GM23338 (cell line): ENCODE data around the gene PPP2R5A. TPM values are rescaled to one million over a fixed set of nuclear protein-coding genes. Genes with fewer than 3 reads are reported as not detected.

Experiments
- ATAC-seq: fragments of 200-7000 bp; cut with Tn5 transposase; 3 replicates; pipeline ENCODE4 v1.9.1; 2020
- DNase-seq: peaks from one replicate; pipeline ENCODE4 v3.0.0-alpha.2; 2015; ENCODE audit warnings: low spot score
- H2AFZ ChIP-seq: fragments of 200-600 bp; sonication (generic); 2 replicates; pipeline ENCODE4 v1.8.0; 2016; ENCODE audit warnings: antibody characterized with exemption, mild to moderate bottlenecking, moderate library complexity
- H3F3A ChIP-seq: fragments of 200-600 bp; sonication (generic); replicated peaks from 2 replicates; pipeline ENCODE4 v1.8.0; 2017; ENCODE audit warnings: antibody characterized with exemption, mixed run types, low read depth
- H3K27ac ChIP-seq: fragments of 200-600 bp; sonication (generic); 2 replicates; pipeline ENCODE4 v1.6.1; 2016; ENCODE audit warnings: low read depth
- H3K27me3 ChIP-seq: fragments of 200-600 bp; sonication (generic); 2 replicates; pipeline ENCODE4 v1.8.0; 2016; ENCODE audit warnings: mild to moderate bottlenecking, mixed run types, moderate library complexity; ENCODE audit not compliant: insufficient read depth
- H3K36me3 ChIP-seq: fragments of 200-600 bp; sonication (generic); 2 replicates; pipeline ENCODE4 v1.8.0; 2016; ENCODE audit warnings: mild to moderate bottlenecking; ENCODE audit not compliant: insufficient read depth
- H3K4me1 ChIP-seq: fragments of 200-600 bp; sonication (generic); 2 replicates; pipeline ENCODE4 v1.8.0; 2016; ENCODE audit warnings: mild to moderate bottlenecking, moderate library complexity; ENCODE audit not compliant: insufficient read depth
- H3K4me2 ChIP-seq: fragments of 200-600 bp; sonication (generic); 2 replicates; pipeline ENCODE4 v1.7.1; 2017; ENCODE audit warnings: mixed run types
- H3K4me3 ChIP-seq: fragments of 200-600 bp; sonication (generic); 2 replicates; pipeline ENCODE4 v1.6.1; 2016; ENCODE audit warnings: mixed run types
- H3K79me2 ChIP-seq: fragments of 200-600 bp; sonication (generic); replicated peaks from 2 replicates; pipeline ENCODE4 v1.8.0; 2017; ENCODE audit warnings: mild to moderate bottlenecking; ENCODE audit not compliant: insufficient read depth
- H3K9me2 ChIP-seq: fragments of 200-600 bp; sonication (generic); 2 replicates; pipeline ENCODE4 v1.8.0; 2017; ENCODE audit not compliant: insufficient read depth
- H4K20me1 ChIP-seq: fragments of 200-600 bp; sonication (generic); replicated peaks from 2 replicates; pipeline ENCODE4 v1.8.0; 2017; ENCODE audit warnings: mild to moderate bottlenecking; ENCODE audit not compliant: insufficient read depth
- H3K27ac Mint-ChIP-seq: 2 replicates; pipeline ENCODE4 v1.8.0; 2020; ENCODE audit warnings: inconsistent platforms, mild to moderate bottlenecking, moderate library complexity, mixed read lengths
- H3K27me3 Mint-ChIP-seq: 3 replicates; pipeline ENCODE4 v1.8.0; 2022; ENCODE audit warnings: low read depth, mild to moderate bottlenecking, moderate library complexity, mixed read lengths, inconsistent platforms; ENCODE audit not compliant: insufficient read depth, poor library complexity
- H3K36me3 Mint-ChIP-seq: 3 replicates; pipeline ENCODE4 v1.8.0; 2021; ENCODE audit warnings: low read depth, mild to moderate bottlenecking, inconsistent platforms, moderate library complexity, mixed read lengths
- H3K4me1 Mint-ChIP-seq: 3 replicates; pipeline ENCODE4 v1.8.0; 2020; ENCODE audit warnings: mild to moderate bottlenecking, inconsistent platforms, mixed read lengths
- H3K4me3 Mint-ChIP-seq: 3 replicates; pipeline ENCODE4 v1.8.0; 2021; ENCODE audit warnings: moderate library complexity, mild to moderate bottlenecking, inconsistent platforms, mixed read lengths
- H3K9me3 Mint-ChIP-seq: 3 replicates; pipeline ENCODE4 v1.8.0; 2020; ENCODE audit warnings: moderate library complexity, mild to moderate bottlenecking, inconsistent platforms, mixed read lengths
- JUNB ChIP-seq: IDR thresholded peaks from one replicate; pipeline ENCODE4 v1.6.1; 2016; ENCODE audit warnings: antibody characterized with exemption; ENCODE audit not compliant: unreplicated experiment
- POLR2AphosphoS5 ChIP-seq: IDR thresholded peaks from 2 replicates; pipeline ENCODE4 v1.6.1; 2016; ENCODE audit warnings: antibody characterized with exemption, low read depth
- STAT1 ChIP-seq: IDR thresholded peaks from one replicate; pipeline ENCODE4 v1.6.1; 2016; ENCODE audit warnings: antibody characterized with exemption; ENCODE audit not compliant: unreplicated experiment
- ZNF114 ChIP-seq: fragments of 250-450 bp; sonication (Bioruptor Pico); IDR thresholded peaks from 2 replicates; pipeline ENCODE4 v1.5.0; 2020; ENCODE audit warnings: mild to moderate bottlenecking, moderate library complexity
- ZNF331 ChIP-seq: fragments of 250-450 bp; sonication (Bioruptor Pico); IDR thresholded peaks from 2 replicates; pipeline ENCODE4 v1.5.0; 2020; ENCODE audit warnings: low read depth, mild to moderate bottlenecking, moderate library complexity
- polyA plus RNA-seq: library from polyadenylated mRNA; unstranded; fragments of >200 nt; fragmentation: Nextera tagmentation; extraction: Ambion mirVana; gene quantifications from 2 replicates; pipeline ENCODE4 v1.2.1, GENCODE V29; 2016
- total RNA-seq: library from RNA; depleted of rRNA; stranded (reverse); fragments of >200 nt; shearing (Covaris generic); gene quantifications from 2 replicates; pipeline ENCODE4 v1.2.3, GENCODE V29; 2014
- TF ChIP-seq, protein P1 (sequence below): fragments of 250-450 bp; sonication (Bioruptor Pico); IDR thresholded peaks from 2 replicates; pipeline ENCODE4 v1.5.0; 2020; ENCODE audit warnings: mild to moderate bottlenecking, moderate library complexity
- TF ChIP-seq, protein P2 (sequence below): IDR thresholded peaks from one replicate; pipeline ENCODE4 v1.6.1; 2018; ENCODE audit warnings: antibody characterized with exemption; ENCODE audit not compliant: unreplicated experiment
- TF ChIP-seq, protein P3 (sequence below), 2 experiments: fragments of 200-600 bp in 1 of 2; sonication (generic) in 1 of 2; conservative IDR thresholded peaks; 2 replicates each; pipeline versions ENCODE4 v1.5.1 to v1.6.1; 2016 to 2017; ENCODE audit warnings: antibody characterized with exemption in 2 of 2, low read depth in 2 of 2, mild to moderate bottlenecking in 2 of 2, moderate library complexity in 1 of 2
- TF ChIP-seq, protein P4 (sequence below): IDR thresholded peaks from 2 replicates; pipeline ENCODE4 v1.6.1; 2016; ENCODE audit warnings: antibody characterized with exemption

The PPP2R5A gene
- total and polyA plus RNA-seq, 2 experiments from 2014 or later = 16.2 to 43.5 TPM

DNA sequence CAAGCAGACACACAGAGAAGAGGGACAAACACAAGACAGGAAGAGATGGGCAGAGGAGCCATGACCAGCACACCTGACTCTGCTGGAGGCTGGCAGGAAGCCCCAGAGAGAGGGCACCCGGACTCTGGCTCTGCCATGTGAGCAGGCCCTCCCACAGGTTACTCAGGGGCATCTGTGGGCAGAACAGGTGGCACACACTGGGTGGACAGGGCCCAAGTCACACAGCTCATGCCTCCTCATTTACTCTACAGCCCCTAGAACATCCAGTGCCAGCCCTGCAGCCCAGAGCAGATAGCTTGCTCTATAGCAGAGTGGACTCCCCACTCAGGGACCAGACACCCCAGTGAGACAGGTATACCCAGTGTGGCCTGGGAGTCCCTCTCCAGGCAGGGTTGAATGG, 100.8 kb downstream of the PPP2R5A start:
- peaks cover 28% of the 10 kb centered on the region for H3K9me3 Mint-ChIP-seq
- H3K27ac Mint-ChIP-seq = no peak overlapping the region
- Histone ChIP-seq H3K79me2 (peaks cover 24% of the 10 kb centered on the region), H3K9me2 (no peaks in the 10 kb centered on the region), H3K4me1 (no peaks in the 10 kb centered on the region), H3K4me3 (no peak overlapping the region), H3K27ac (no peak overlapping the region), H3K4me2 (no peak overlapping the region), H3K36me3 (peaks cover 34% of the 10 kb centered on the region), H3K27me3 (no peaks in the 10 kb centered on the region), H3F3A (no peaks in the 10 kb centered on the region), H4K20me1 (no peaks in the 10 kb centered on the region), H2AFZ (no peak overlapping the region)
- no peak for TF ChIP-seq STAT1
- no peak for TF ChIP-seq ZNF114 (CRISPR knock-in tag)
- no peak for TF ChIP-seq POLR2AphosphoS5
- TF ChIP-seq, protein P1, sequence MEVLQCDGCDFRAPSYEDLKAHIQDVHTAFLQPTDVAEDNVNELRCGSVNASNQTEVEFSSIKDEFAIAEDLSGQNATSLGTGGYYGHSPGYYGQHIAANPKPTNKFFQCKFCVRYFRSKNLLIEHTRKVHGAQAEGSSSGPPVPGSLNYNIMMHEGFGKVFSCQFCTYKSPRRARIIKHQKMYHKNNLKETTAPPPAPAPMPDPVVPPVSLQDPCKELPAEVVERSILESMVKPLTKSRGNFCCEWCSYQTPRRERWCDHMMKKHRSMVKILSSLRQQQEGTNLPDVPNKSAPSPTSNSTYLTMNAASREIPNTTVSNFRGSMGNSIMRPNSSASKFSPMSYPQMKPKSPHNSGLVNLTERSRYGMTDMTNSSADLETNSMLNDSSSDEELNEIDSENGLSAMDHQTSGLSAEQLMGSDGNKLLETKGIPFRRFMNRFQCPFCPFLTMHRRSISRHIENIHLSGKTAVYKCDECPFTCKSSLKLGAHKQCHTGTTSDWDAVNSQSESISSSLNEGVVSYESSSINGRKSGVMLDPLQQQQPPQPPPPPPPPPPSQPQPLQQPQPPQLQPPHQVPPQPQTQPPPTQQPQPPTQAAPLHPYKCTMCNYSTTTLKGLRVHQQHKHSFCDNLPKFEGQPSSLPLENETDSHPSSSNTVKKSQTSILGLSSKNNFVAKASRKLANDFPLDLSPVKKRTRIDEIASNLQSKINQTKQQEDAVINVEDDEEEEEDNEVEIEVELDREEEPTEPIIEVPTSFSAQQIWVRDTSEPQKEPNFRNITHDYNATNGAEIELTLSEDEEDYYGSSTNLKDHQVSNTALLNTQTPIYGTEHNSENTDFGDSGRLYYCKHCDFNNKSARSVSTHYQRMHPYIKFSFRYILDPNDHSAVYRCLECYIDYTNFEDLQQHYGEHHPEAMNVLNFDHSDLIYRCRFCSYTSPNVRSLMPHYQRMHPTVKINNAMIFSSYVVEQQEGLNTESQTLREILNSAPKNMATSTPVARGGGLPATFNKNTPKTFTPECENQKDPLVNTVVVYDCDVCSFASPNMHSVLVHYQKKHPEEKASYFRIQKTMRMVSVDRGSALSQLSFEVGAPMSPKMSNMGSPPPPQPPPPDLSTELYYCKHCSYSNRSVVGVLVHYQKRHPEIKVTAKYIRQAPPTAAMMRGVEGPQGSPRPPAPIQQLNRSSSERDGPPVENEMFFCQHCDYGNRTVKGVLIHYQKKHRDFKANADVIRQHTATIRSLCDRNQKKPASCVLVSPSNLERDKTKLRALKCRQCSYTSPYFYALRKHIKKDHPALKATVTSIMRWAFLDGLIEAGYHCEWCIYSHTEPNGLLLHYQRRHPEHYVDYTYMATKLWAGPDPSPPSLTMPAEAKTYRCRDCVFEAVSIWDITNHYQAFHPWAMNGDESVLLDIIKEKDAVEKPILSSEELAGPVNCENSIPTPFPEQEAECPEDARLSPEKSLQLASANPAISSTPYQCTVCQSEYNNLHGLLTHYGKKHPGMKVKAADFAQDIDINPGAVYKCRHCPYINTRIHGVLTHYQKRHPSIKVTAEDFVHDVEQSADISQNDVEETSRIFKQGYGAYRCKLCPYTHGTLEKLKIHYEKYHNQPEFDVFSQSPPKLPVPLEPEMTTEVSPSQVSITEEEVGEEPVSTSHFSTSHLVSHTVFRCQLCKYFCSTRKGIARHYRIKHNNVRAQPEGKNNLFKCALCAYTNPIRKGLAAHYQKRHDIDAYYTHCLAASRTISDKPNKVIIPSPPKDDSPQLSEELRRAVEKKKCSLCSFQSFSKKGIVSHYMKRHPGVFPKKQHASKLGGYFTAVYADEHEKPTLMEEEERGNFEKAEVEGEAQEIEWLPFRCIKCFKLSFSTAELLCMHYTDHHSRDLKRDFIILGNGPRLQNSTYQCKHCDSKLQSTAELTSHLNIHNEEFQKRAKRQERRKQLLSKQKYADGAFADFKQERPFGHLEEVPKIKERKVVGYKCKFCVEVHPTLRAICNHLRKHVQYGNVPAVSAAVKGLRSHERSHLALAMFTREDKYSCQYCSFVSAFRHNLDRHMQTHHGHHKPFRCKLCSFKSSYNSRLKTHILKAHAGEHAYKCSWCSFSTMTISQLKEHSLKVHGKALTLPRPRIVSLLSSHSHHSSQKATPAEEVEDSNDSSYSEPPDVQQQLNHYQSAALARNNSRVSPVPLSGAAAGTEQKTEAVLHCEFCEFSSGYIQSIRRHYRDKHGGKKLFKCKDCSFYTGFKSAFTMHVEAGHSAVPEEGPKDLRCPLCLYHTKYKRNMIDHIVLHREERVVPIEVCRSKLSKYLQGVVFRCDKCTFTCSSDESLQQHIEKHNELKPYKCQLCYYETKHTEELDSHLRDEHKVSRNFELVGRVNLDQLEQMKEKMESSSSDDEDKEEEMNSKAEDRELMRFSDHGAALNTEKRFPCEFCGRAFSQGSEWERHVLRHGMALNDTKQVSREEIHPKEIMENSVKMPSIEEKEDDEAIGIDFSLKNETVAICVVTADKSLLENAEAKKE = no peak
- no peak for TF ChIP-seq ZNF331 (CRISPR knock-in tag)
- ATAC-seq (no peak), DNase-seq (no peak)
- peaks cover 6% of the 10 kb centered on the region; the same call in 2 of the 3 replicates for H3K4me1 Mint-ChIP-seq
- no peak overlapping the region for H3K4me3 Mint-ChIP-seq
- peaks cover 80% of the 10 kb centered on the region for H3K36me3 Mint-ChIP-seq
- H3K27me3 Mint-ChIP-seq = peaks cover 12% of the 10 kb centered on the region

DNA sequence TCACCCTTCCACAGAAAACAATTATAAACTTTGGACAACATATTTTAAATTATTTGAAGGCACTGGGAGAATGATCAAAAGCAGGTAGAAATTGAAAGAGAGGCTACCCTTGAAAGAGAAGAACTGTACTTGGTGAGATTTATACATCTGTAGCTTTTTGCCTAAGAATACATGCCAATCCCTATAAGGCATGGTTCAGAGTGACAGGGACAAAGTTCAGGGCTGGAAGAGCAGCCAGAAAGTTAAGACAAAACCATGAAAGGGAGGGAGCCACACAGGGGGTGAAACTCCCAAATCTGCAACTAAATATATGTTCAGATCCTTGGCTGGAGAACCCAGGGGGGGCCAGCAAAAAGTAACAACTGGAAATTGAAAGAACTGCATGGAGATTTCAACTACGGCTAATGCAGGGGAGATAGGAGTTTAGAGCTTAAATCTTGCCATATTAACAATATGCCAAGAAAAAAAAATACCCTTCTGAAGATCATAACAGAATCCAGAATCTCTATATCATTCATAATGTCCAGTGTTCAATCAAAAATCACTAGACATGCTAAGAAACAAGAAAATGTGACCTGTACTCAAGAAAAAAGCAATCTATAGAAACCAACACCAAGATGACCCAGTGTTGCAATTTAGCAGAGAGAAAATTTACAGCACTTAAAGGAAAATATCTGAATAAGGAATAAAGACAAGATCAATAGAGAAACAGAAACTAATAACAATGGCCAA, 103.9 kb downstream of the PPP2R5A start:
- ATAC-seq = no peak
- no peak overlapping the region for H3K4me2 ChIP-seq
- H3K4me1 ChIP-seq = no peaks in the 10 kb centered on the region
- H3K9me2 ChIP-seq = no peaks in the 10 kb centered on the region
- Mint-ChIP-seq H3K27ac (no peak overlapping the region), H3K27me3 (peaks cover 9% of the 10 kb centered on the region), H3K36me3 (peaks cover 86% of the 10 kb centered on the region), H3K4me3 (no peak overlapping the region), H3K9me3 (peaks cover 48% of the 10 kb centered on the region), H3K4me1 (no peaks in the 10 kb centered on the region)
- DNase-seq = no peak
- H4K20me1 ChIP-seq = no peaks in the 10 kb centered on the region
- peaks cover 40% of the 10 kb centered on the region for H3K36me3 ChIP-seq
- H2AFZ ChIP-seq = no peak overlapping the region
- H3K27me3 ChIP-seq = no peaks in the 10 kb centered on the region
- H3F3A ChIP-seq = no peaks in the 10 kb centered on the region
- no peak overlapping the region for H3K4me3 ChIP-seq
- H3K79me2 ChIP-seq = peaks cover 51% of the 10 kb centered on the region
- H3K27ac ChIP-seq = no peak overlapping the region
- TF ChIP-seq, protein P2, sequence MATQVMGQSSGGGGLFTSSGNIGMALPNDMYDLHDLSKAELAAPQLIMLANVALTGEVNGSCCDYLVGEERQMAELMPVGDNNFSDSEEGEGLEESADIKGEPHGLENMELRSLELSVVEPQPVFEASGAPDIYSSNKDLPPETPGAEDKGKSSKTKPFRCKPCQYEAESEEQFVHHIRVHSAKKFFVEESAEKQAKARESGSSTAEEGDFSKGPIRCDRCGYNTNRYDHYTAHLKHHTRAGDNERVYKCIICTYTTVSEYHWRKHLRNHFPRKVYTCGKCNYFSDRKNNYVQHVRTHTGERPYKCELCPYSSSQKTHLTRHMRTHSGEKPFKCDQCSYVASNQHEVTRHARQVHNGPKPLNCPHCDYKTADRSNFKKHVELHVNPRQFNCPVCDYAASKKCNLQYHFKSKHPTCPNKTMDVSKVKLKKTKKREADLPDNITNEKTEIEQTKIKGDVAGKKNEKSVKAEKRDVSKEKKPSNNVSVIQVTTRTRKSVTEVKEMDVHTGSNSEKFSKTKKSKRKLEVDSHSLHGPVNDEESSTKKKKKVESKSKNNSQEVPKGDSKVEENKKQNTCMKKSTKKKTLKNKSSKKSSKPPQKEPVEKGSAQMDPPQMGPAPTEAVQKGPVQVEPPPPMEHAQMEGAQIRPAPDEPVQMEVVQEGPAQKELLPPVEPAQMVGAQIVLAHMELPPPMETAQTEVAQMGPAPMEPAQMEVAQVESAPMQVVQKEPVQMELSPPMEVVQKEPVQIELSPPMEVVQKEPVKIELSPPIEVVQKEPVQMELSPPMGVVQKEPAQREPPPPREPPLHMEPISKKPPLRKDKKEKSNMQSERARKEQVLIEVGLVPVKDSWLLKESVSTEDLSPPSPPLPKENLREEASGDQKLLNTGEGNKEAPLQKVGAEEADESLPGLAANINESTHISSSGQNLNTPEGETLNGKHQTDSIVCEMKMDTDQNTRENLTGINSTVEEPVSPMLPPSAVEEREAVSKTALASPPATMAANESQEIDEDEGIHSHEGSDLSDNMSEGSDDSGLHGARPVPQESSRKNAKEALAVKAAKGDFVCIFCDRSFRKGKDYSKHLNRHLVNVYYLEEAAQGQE = no peak
- TF ChIP-seq, protein P3, sequence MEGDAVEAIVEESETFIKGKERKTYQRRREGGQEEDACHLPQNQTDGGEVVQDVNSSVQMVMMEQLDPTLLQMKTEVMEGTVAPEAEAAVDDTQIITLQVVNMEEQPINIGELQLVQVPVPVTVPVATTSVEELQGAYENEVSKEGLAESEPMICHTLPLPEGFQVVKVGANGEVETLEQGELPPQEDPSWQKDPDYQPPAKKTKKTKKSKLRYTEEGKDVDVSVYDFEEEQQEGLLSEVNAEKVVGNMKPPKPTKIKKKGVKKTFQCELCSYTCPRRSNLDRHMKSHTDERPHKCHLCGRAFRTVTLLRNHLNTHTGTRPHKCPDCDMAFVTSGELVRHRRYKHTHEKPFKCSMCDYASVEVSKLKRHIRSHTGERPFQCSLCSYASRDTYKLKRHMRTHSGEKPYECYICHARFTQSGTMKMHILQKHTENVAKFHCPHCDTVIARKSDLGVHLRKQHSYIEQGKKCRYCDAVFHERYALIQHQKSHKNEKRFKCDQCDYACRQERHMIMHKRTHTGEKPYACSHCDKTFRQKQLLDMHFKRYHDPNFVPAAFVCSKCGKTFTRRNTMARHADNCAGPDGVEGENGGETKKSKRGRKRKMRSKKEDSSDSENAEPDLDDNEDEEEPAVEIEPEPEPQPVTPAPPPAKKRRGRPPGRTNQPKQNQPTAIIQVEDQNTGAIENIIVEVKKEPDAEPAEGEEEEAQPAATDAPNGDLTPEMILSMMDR (conservative IDR thresholded peaks at IDR 0.05; ENCODE audit: low read depth in 2 of 2) = no peak
- TF ChIP-seq, protein P4, sequence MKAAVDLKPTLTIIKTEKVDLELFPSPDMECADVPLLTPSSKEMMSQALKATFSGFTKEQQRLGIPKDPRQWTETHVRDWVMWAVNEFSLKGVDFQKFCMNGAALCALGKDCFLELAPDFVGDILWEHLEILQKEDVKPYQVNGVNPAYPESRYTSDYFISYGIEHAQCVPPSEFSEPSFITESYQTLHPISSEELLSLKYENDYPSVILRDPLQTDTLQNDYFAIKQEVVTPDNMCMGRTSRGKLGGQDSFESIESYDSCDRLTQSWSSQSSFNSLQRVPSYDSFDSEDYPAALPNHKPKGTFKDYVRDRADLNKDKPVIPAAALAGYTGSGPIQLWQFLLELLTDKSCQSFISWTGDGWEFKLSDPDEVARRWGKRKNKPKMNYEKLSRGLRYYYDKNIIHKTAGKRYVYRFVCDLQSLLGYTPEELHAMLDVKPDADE = no peak
- no peak for TF ChIP-seq JUNB
